Measurements from ENCODE around the gene PRPF19.

Gene PRPF19

GRCh38 chr11:60951904-60952741 is 45.7 kb upstream of the PRPF19 start, which contains the start of gene SLC15A3:
Gene SLC15A3 (minus strand): TSS chr11:60952176. CDS start chr11:60951551, 625 bp downstream.
- Histone ChIP-seq H3K4me3 (ENCODE audit: low read length) (peak within 1 kb of the TSS; percentile 24), H3K27ac (ENCODE audit: low read depth, low read length) (no peak within 1 kb of the TSS)

GRCh38 chr11:60951606-60951903 is 45.2 kb upstream of the PRPF19 start:
- Histone ChIP-seq H3K36me3 (ENCODE audit: control insufficient read depth, insufficient read depth, low read length) (no peaks in the 10 kb centered on the region), H3K27me3 (ENCODE audit: insufficient read depth, low read length, poor library complexity) (no peaks in the 10 kb centered on the region), H2AK5ac (ENCODE audit: low read length) (no peak overlapping the region), H3K23ac (ENCODE audit: low read length) (no peak overlapping the region), H3K9ac (ENCODE audit: low read length) (peak overlapping the region; percentile 44), H3K4me1 (ENCODE audit: control insufficient read depth, low read depth, low read length) (peaks cover 4% of the 10 kb centered on the region), H3K56ac (ENCODE audit: low read length) (peak overlapping the region; percentile 90), H3K4me3 (ENCODE audit: low read length) (no peak overlapping the region), H4K5ac (ENCODE audit: low read length) (no peak overlapping the region), H4K8ac (ENCODE audit: low read depth, low read length) (no peak overlapping the region), H3K79me1 (ENCODE audit: low read length) (no peaks in the 10 kb centered on the region), H3K79me2 (ENCODE audit: control insufficient read depth, insufficient read depth, low read length) (no peaks in the 10 kb centered on the region), H3K27ac (ENCODE audit: low read depth, low read length) (no peak overlapping the region), H2BK15ac (replicated peaks; ENCODE audit: low read depth) (no peak overlapping the region), H3K18ac (ENCODE audit: low read length) (no peak overlapping the region), H3K4me2 (ENCODE audit: low read length) (peak overlapping the region; percentile 8), H2BK5ac (ENCODE audit: low read length) (no peak overlapping the region), H3K4ac (ENCODE audit: low read depth, low read length) (peak overlapping the region; percentile 47), H2BK120ac (ENCODE audit: low read depth, low read length) (no peak overlapping the region)
- peak; percentile 68 for DNase-seq
- no CpG with 5 or more reads among the region's 8 CpGs for WGBS (ENCODE audit: extremely low coverage, insufficient coverage, low lambda C conversion rate)

More at GRCh38 chr11:60951904-60952741, 45.7 kb upstream of the PRPF19 start, which contains the start of gene SLC15A3:
- H4K5ac ChIP-seq (ENCODE audit: low read length): peak within 1 kb of the TSS; percentile 71
- no peak within 1 kb of the TSS for H2BK5ac ChIP-seq (ENCODE audit: low read length)
- DNase-seq: peak; percentile 76
- peak within 1 kb of the TSS; percentile 45 for H3K23ac ChIP-seq (ENCODE audit: low read length)
- H3K18ac ChIP-seq (ENCODE audit: low read length): peak within 1 kb of the TSS; percentile 2
- H2BK120ac ChIP-seq (ENCODE audit: low read depth, low read length): no peak within 1 kb of the TSS
- peaks cover 4% of the 10 kb centered on the region for H3K4me1 ChIP-seq (ENCODE audit: control insufficient read depth, low read depth, low read length)
- no CpG with 5 or more reads among the region's 23 CpGs for WGBS (ENCODE audit: extremely low coverage, insufficient coverage, low lambda C conversion rate)
- H3K4ac ChIP-seq (ENCODE audit: low read depth, low read length): peak within 1 kb of the TSS; percentile 47
- H3K36me3 ChIP-seq (ENCODE audit: control insufficient read depth, insufficient read depth, low read length): no peaks in the 10 kb centered on the region
- H2BK15ac ChIP-seq (replicated peaks; ENCODE audit: low read depth): no peak within 1 kb of the TSS
- peak within 1 kb of the TSS; percentile 62 for H3K9ac ChIP-seq (ENCODE audit: low read length)
- no peaks in the 10 kb centered on the region for H3K27me3 ChIP-seq (ENCODE audit: insufficient read depth, low read length, poor library complexity)
- H2AK5ac ChIP-seq (ENCODE audit: low read length): no peak within 1 kb of the TSS
- peak within 1 kb of the TSS; percentile 8 for H3K4me2 ChIP-seq (ENCODE audit: low read length)
- H3K56ac ChIP-seq (ENCODE audit: low read length): peak within 1 kb of the TSS; percentile 90
- H4K8ac ChIP-seq (ENCODE audit: low read depth, low read length): no peak within 1 kb of the TSS
- no peaks in the 10 kb centered on the region for H3K79me2 ChIP-seq (ENCODE audit: control insufficient read depth, insufficient read depth, low read length)
- no peaks in the 10 kb centered on the region for H3K79me1 ChIP-seq (ENCODE audit: low read length)

DNA sequence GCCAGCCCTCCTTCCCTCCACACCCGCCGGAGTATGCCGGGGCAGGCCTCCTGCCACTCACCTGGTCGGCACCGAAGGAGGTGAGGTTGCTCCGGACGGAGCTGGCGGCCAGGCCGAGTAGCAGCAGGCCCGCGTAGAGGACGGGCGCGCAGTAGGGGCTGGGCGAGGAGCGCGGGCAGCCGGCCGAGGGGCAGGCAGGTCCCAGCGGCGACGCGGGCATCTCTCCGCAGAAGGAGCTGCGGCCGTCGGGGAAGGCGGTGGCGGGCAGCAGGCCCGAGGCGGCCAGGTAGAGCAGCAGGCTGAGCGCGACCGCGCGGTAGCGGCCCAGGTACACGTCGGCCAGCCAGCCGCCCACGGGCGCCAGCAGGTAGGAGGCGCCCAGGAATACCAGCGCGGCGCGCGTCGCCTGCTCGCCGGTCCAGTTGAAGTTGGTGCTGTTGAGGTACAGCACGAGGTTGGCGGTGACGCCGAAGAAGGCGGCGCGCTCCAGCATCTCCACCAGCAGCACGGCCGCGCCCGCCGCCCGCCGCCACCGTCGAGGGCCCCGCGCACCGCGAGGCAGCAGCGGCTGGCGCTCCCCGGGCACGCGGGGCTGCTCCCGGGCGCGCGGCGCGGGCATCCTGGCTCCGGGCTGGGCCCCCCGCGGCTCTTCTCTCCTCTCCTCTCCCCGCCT is 44.7 kb upstream of the PRPF19 start:
- no peaks in the 10 kb centered on the region for H3K36me3 ChIP-seq (ENCODE audit: control insufficient read depth, insufficient read depth, low read length)
- H3K4ac ChIP-seq (ENCODE audit: low read depth, low read length): no peak overlapping the region
- H3K79me1 ChIP-seq (ENCODE audit: low read length): no peaks in the 10 kb centered on the region
- H3K27ac ChIP-seq (ENCODE audit: low read depth, low read length): no peak overlapping the region
- H2BK120ac ChIP-seq (ENCODE audit: low read depth, low read length): no peak overlapping the region
- H3K4me3 ChIP-seq (ENCODE audit: low read length): peak overlapping the region; percentile 24
- peak; percentile 52 for DNase-seq
- peak overlapping the region; percentile 8 for H3K4me2 ChIP-seq (ENCODE audit: low read length)
- no peak overlapping the region for H3K23ac ChIP-seq (ENCODE audit: low read length)
- no peaks in the 10 kb centered on the region for H3K27me3 ChIP-seq (ENCODE audit: insufficient read depth, low read length, poor library complexity)
- no peak overlapping the region for H4K5ac ChIP-seq (ENCODE audit: low read length)
- no peak overlapping the region for H3K18ac ChIP-seq (ENCODE audit: low read length)
- no peak overlapping the region for H2BK15ac ChIP-seq (replicated peaks; ENCODE audit: low read depth)
- WGBS (ENCODE audit: extremely low coverage, insufficient coverage, low lambda C conversion rate): no CpG with 5 or more reads among the region's 86 CpGs
- no peak overlapping the region for H2BK5ac ChIP-seq (ENCODE audit: low read length)
- no peak overlapping the region for H4K8ac ChIP-seq (ENCODE audit: low read depth, low read length)
- no peaks in the 10 kb centered on the region for H3K79me2 ChIP-seq (ENCODE audit: control insufficient read depth, insufficient read depth, low read length)
- peak overlapping the region; percentile 90 for H3K56ac ChIP-seq (ENCODE audit: low read length)
- peaks cover 4% of the 10 kb centered on the region for H3K4me1 ChIP-seq (ENCODE audit: control insufficient read depth, low read depth, low read length)
- no peak overlapping the region for H2AK5ac ChIP-seq (ENCODE audit: low read length)
- peak overlapping the region; percentile 62 for H3K9ac ChIP-seq (ENCODE audit: low read length)

DNA sequence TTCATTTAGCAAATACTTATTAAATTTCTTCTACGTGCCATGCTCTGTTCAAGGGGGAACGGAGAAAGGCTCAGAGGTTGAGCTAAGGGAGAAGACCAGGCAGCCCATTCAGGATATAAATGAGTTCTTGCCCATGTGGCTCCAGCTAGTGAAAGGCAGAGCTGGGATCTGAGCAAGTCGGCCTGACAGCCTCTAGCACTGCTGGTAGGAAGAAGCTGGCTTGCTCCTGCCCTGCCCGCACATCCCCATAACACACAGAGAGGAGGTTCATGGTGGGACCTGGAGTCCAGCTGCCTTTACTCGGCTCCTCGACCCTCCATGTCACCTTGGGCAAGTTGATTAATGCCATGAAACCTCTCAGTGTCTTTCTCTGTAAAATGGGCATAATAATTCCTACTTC is 43.6 kb upstream of the PRPF19 start:
- Histone ChIP-seq H3K9ac (ENCODE audit: low read length) (no peak overlapping the region), H3K18ac (ENCODE audit: low read length) (no peak overlapping the region), H4K8ac (ENCODE audit: low read depth, low read length) (no peak overlapping the region), H2BK5ac (ENCODE audit: low read length) (no peak overlapping the region), H3K4me1 (ENCODE audit: control insufficient read depth, low read depth, low read length) (peaks cover 4% of the 10 kb centered on the region), H3K36me3 (ENCODE audit: control insufficient read depth, insufficient read depth, low read length) (no peaks in the 10 kb centered on the region), H4K5ac (ENCODE audit: low read length) (no peak overlapping the region), H3K27me3 (ENCODE audit: insufficient read depth, low read length, poor library complexity) (no peaks in the 10 kb centered on the region), H3K27ac (ENCODE audit: low read depth, low read length) (no peak overlapping the region), H2BK15ac (replicated peaks; ENCODE audit: low read depth) (no peak overlapping the region), H3K79me2 (ENCODE audit: control insufficient read depth, insufficient read depth, low read length) (no peaks in the 10 kb centered on the region), H3K4me3 (ENCODE audit: low read length) (no peak overlapping the region), H3K56ac (ENCODE audit: low read length) (no peak overlapping the region), H3K79me1 (ENCODE audit: low read length) (no peaks in the 10 kb centered on the region), H2BK120ac (ENCODE audit: low read depth, low read length) (no peak overlapping the region), H3K4ac (ENCODE audit: low read depth, low read length) (no peak overlapping the region), H2AK5ac (ENCODE audit: low read length) (no peak overlapping the region), H3K23ac (ENCODE audit: low read length) (no peak overlapping the region), H3K4me2 (ENCODE audit: low read length) (no peak overlapping the region)
- no CpG with 5 or more reads among the region's 6 CpGs for WGBS (ENCODE audit: extremely low coverage, insufficient coverage, low lambda C conversion rate)
- no peak for DNase-seq

GRCh38 chr11:60948250-60948649 is 41.9 kb upstream of the PRPF19 start:
- Histone ChIP-seq H2BK15ac (replicated peaks; ENCODE audit: low read depth) (no peak overlapping the region), H3K23ac (ENCODE audit: low read length) (no peak overlapping the region), H3K79me2 (ENCODE audit: control insufficient read depth, insufficient read depth, low read length) (no peaks in the 10 kb centered on the region), H4K5ac (ENCODE audit: low read length) (no peak overlapping the region), H3K79me1 (ENCODE audit: low read length) (no peaks in the 10 kb centered on the region), H3K27me3 (ENCODE audit: insufficient read depth, low read length, poor library complexity) (no peaks in the 10 kb centered on the region), H2BK120ac (ENCODE audit: low read depth, low read length) (no peak overlapping the region), H3K4ac (ENCODE audit: low read depth, low read length) (no peak overlapping the region), H2AK5ac (ENCODE audit: low read length) (no peak overlapping the region), H3K4me1 (ENCODE audit: control insufficient read depth, low read depth, low read length) (peaks cover 4% of the 10 kb centered on the region), H3K18ac (ENCODE audit: low read length) (no peak overlapping the region), H3K4me3 (ENCODE audit: low read length) (no peak overlapping the region), H3K36me3 (ENCODE audit: control insufficient read depth, insufficient read depth, low read length) (no peaks in the 10 kb centered on the region), H3K56ac (ENCODE audit: low read length) (no peak overlapping the region), H4K8ac (ENCODE audit: low read depth, low read length) (no peak overlapping the region), H3K4me2 (ENCODE audit: low read length) (no peak overlapping the region), H3K9ac (ENCODE audit: low read length) (no peak overlapping the region), H2BK5ac (ENCODE audit: low read length) (no peak overlapping the region), H3K27ac (ENCODE audit: low read depth, low read length) (no peak overlapping the region)
- DNase-seq: no peak
- no CpG with 5 or more reads among the region's 5 CpGs for WGBS (ENCODE audit: extremely low coverage, insufficient coverage, low lambda C conversion rate)
